Stomach (tissue), 4 donors: ENCODE measurements around the gene CITED4.

Experiments
- EP300 ChIP-seq: sonication (generic); formaldehyde crosslinking; IDR thresholded peaks from one replicate; pipeline ENCODE4 v1.6.1; 2017; ENCODE audit warnings: antibody characterized with exemption
- POLR2A ChIP-seq, 4 donors: fragments of 450-650 bp; IDR thresholded peaks; one replicate each; pipeline ENCODE4 v1.6.1; 2016; ENCODE audit warnings: antibody characterized with exemption in 4 of 4, control low read depth in 2 of 4, mild to moderate bottlenecking in 1 of 4, moderate library complexity in 1 of 4
- POLR2AphosphoS5 ChIP-seq, 3 donors: sonication (generic); formaldehyde crosslinking; IDR thresholded peaks; one replicate each; pipeline ENCODE4 v1.6.1; 2016; ENCODE audit warnings: antibody characterized with exemption in 3 of 3
- TF ChIP-seq, protein P1 (sequence below), 7 experiments: fragments of 450-650 bp in 4 of 7; fragments of 200-600 bp in 3 of 7; sonication (generic) in 3 of 7; IDR thresholded peaks; one replicate each; pipeline ENCODE4 v1.5.1; 2016 to 2019; ENCODE audit warnings: antibody characterized with exemption in 7 of 7, control low read depth in 2 of 7, mild to moderate bottlenecking in 1 of 7

DNA sequence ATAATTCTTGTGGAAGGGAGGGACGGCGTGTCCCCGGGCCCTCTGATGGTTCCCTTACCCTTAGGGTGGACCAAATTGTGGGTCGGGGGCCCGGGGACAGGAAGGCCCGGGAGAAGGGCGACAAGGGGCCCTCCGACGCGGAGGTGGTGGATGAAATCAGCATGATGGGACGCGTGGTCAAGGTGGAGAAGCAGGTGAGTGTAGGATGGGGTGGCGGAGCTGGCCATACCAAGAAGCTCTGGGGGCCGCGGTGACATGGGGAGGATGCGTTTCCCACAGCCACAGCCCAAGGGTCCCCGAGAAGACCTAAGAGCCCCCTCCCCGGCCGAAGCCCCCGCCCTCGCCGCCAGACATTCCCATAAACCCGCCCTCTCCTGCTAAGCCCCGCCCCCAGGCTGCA lies 24.6 kb downstream of the CITED4 start:
- TF ChIP-seq, protein P1, sequence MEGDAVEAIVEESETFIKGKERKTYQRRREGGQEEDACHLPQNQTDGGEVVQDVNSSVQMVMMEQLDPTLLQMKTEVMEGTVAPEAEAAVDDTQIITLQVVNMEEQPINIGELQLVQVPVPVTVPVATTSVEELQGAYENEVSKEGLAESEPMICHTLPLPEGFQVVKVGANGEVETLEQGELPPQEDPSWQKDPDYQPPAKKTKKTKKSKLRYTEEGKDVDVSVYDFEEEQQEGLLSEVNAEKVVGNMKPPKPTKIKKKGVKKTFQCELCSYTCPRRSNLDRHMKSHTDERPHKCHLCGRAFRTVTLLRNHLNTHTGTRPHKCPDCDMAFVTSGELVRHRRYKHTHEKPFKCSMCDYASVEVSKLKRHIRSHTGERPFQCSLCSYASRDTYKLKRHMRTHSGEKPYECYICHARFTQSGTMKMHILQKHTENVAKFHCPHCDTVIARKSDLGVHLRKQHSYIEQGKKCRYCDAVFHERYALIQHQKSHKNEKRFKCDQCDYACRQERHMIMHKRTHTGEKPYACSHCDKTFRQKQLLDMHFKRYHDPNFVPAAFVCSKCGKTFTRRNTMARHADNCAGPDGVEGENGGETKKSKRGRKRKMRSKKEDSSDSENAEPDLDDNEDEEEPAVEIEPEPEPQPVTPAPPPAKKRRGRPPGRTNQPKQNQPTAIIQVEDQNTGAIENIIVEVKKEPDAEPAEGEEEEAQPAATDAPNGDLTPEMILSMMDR (IDR thresholded peaks at IDR 0.05) = no peak
- TF ChIP-seq POLR2A (IDR thresholded peaks at IDR 0.05) (no peak), EP300 (no peak), POLR2AphosphoS5 (IDR thresholded peaks at IDR 0.05) (no peak)
